HCT116 (cell line): ENCODE data around the gene DTNB. TPM values are rescaled to one million over a fixed set of nuclear protein-coding genes. Genes with fewer than 3 reads are reported as not detected.

Experiments used
- ATAC-seq: fragments of 200-7000 bp; cut with Tn5 transposase; 2 replicates; pipeline ENCODE4 v1.9.1; 2020; ENCODE audit warnings: mild to moderate bottlenecking, moderate library complexity
- BruUV-seq: library from RNA; stranded (reverse); fragments of 400-500 nt; replicated peaks from 2 replicates; lab custom pipeline; 2021; lab: Mats Ljungman, UMichigan
- CTCF ChIA-PET: fragments of 300-600 bp; sonication (Branson Sonifier 250); formaldehyde crosslinking; loops from one replicate; lab custom pipeline; 2021; ENCODE audit warnings: antibody characterized with exemption; lab: Charles Lee
- POLR2A ChIA-PET: fragments of 300-600, 350-600 bp; sonication (Branson Sonifier 250); formaldehyde crosslinking; loops from one replicate; lab custom pipeline; 2021; ENCODE audit warnings: antibody characterized with exemption; lab: Charles Lee
- RAD21 ChIA-PET, 2 experiments: fragments of 300-600 bp; sonication (Branson Sonifier 250); formaldehyde crosslinking; loops; one replicate each; lab custom pipeline; 2023; ENCODE audit warnings: low total read pairs in 2 of 2; ENCODE audit not compliant: uncharacterized antibody in 2 of 2, unreplicated experiment in 2 of 2, low non-redundant PET in 1 of 2; lab: Charles Lee
- DNase-seq: peaks from one replicate; pipeline ENCODE4 v3.0.0-alpha.2; 2010; ENCODE audit warnings: low read depth, low spot score
- H2AFZ ChIP-seq: fragments of 200-600 bp; shearing (Covaris generic), sonication (generic); 2 replicates; pipeline ENCODE4 v1.6.1; 2017; ENCODE audit warnings: low read depth, mixed run types, mixed read lengths, antibody characterized with exemption, low read length; ENCODE audit not compliant: poor library complexity, severe bottlenecking
- H3K27ac ChIP-seq: 2 replicates; pipeline ENCODE4 v1.5.1; 2012; ENCODE audit warnings: low read depth, low read length
- H3K27me3 ChIP-seq: fragments of 200-600 bp; sonication (generic); 2 replicates; pipeline ENCODE4 v1.6.1; 2016; ENCODE audit warnings: mixed run types, low read length, mixed read lengths; ENCODE audit not compliant: insufficient read depth
- H3K36me3 ChIP-seq, 2 experiments: fragments of 200-500 bp in 1 of 2; fragments of 200-600 bp in 1 of 2; sonication (Bioruptor generic) in 1 of 2; sonication (generic) in 1 of 2; 2 replicates each; pipeline versions ENCODE4 v1.5.1 to v1.6.1; 2014 to 2016; ENCODE audit warnings: low read length in 2 of 2, inconsistent platforms in 1 of 2, mixed read lengths in 1 of 2, mixed run types in 1 of 2; ENCODE audit not compliant: insufficient read depth in 2 of 2, control insufficient read depth in 1 of 2
- H3K4me1 ChIP-seq, 2 experiments: fragments of 200-600 bp in 1 of 2; sonication (generic) in 1 of 2; 2 replicates each; pipeline versions ENCODE4 v1.5.1 to v1.6.1; 2012 to 2017; ENCODE audit warnings: low read length in 2 of 2, inconsistent platforms in 1 of 2, mild to moderate bottlenecking in 1 of 2, mixed read lengths in 1 of 2, mixed run types in 1 of 2, moderate library complexity in 1 of 2; ENCODE audit not compliant: insufficient read depth in 2 of 2, control insufficient read depth in 1 of 2
- H3K4me2 ChIP-seq: fragments of 200-600 bp; sonication (generic); 2 replicates; pipeline ENCODE4 v1.6.1; 2017; ENCODE audit warnings: mixed run types, low read length, mixed read lengths
- H3K4me3 ChIP-seq, 2 experiments: fragments of 200-600 bp in 1 of 2; sonication (generic) in 1 of 2; replicated peaks in 1 of 2; 2 replicates each; pipeline ENCODE4 v1.5.1; 2011 to 2016; ENCODE audit warnings: low read length in 2 of 2, control low read depth in 1 of 2, low read depth in 1 of 2, mild to moderate bottlenecking in 1 of 2, mixed read lengths in 1 of 2, mixed run types in 1 of 2
- H3K79me2 ChIP-seq: fragments of 200-600 bp; sonication (generic); 2 replicates; pipeline ENCODE4 v1.6.1; 2017; ENCODE audit warnings: mild to moderate bottlenecking, mixed run types, low read length, moderate library complexity, mixed read lengths; ENCODE audit not compliant: insufficient read depth
- H3K9ac ChIP-seq: fragments of 200-600 bp; sonication (generic); 2 replicates; pipeline ENCODE4 v1.6.1; 2016; ENCODE audit warnings: low read length, mixed read lengths
- H3K9me2 ChIP-seq: fragments of 200-600 bp; sonication (generic), shearing (Covaris generic); 2 replicates; pipeline ENCODE4 v1.6.1; 2017; ENCODE audit warnings: mixed run types, mild to moderate bottlenecking, moderate library complexity; ENCODE audit not compliant: insufficient read depth
- H3K9me3 ChIP-seq, 2 experiments: fragments of 200-500 bp in 1 of 2; fragments of 200-600 bp in 1 of 2; sonication (Bioruptor generic) in 1 of 2; sonication (generic) in 1 of 2; 2 replicates each; pipeline ENCODE4 v1.6.1; 2014 to 2017; ENCODE audit warnings: low read length in 2 of 2, mixed read lengths in 2 of 2, inconsistent platforms in 1 of 2, low read depth in 1 of 2, mild to moderate bottlenecking in 1 of 2, mixed run types in 1 of 2, moderate library complexity in 1 of 2; ENCODE audit not compliant: control insufficient read depth in 1 of 2, insufficient read depth in 1 of 2
- H4K20me1 ChIP-seq: fragments of 200-600 bp; sonication (generic), shearing (Covaris generic); 2 replicates; pipeline ENCODE4 v1.6.1; 2017; ENCODE audit warnings: mixed run types, mild to moderate bottlenecking, moderate library complexity; ENCODE audit not compliant: insufficient read depth
- ATF3 ChIP-seq: IDR thresholded peaks from 2 replicates; pipeline ENCODE4 v1.6.1; 2012
- CBX3 ChIP-seq: IDR thresholded peaks from 2 replicates; pipeline ENCODE4 v1.6.1; 2012; ENCODE audit warnings: low read depth
- EGR1 ChIP-seq: IDR thresholded peaks from 2 replicates; pipeline ENCODE4 v1.6.1; 2012; ENCODE audit warnings: low read depth
- ELF1 ChIP-seq: IDR thresholded peaks from 2 replicates; pipeline ENCODE4 v1.6.1; 2012; ENCODE audit warnings: low read depth, borderline replicate concordance
- EZH2 ChIP-seq: fragments of 200-600 bp; sonication (generic); IDR thresholded peaks from 2 replicates; pipeline ENCODE4 v1.6.1; 2017; ENCODE audit warnings: antibody characterized with exemption, mixed run types
- FOSL1 ChIP-seq: IDR thresholded peaks from 2 replicates; pipeline ENCODE4 v1.6.1; 2012; ENCODE audit warnings: low read depth
- POLR2A ChIP-seq: IDR thresholded peaks from 2 replicates; pipeline ENCODE4 v1.7.0; 2011; ENCODE audit warnings: borderline replicate concordance; ENCODE audit not compliant: insufficient read depth, insufficient read length; ENCODE audit errors: extremely low read depth
- POLR2AphosphoS5 ChIP-seq: IDR thresholded peaks from 2 replicates; pipeline ENCODE4 v1.6.1; 2011; ENCODE audit warnings: mild to moderate bottlenecking, low read depth, low read length, moderate library complexity
- SIN3A ChIP-seq: IDR thresholded peaks from 2 replicates; pipeline ENCODE4 v1.6.1; 2012; ENCODE audit warnings: low read depth
- SP1 ChIP-seq: IDR thresholded peaks from 2 replicates; pipeline ENCODE4 v1.6.1; 2012; ENCODE audit warnings: low read depth
- SRF ChIP-seq: IDR thresholded peaks from 2 replicates; pipeline ENCODE4 v1.6.1; 2012; ENCODE audit warnings: low read depth
- YY1 ChIP-seq: IDR thresholded peaks from 2 replicates; pipeline ENCODE4 v1.6.1; 2011; ENCODE audit warnings: low read length, low read depth, moderate library complexity, mild to moderate bottlenecking; ENCODE audit not compliant: insufficient replicate concordance; ENCODE audit errors: extremely low read depth
- ZBTB33 ChIP-seq: IDR thresholded peaks from 2 replicates; pipeline ENCODE4 v1.6.1; 2011; ENCODE audit warnings: mild to moderate bottlenecking, low read length, moderate library complexity; ENCODE audit not compliant: insufficient replicate concordance; ENCODE audit errors: extremely low read depth
- ZFX ChIP-seq: fragments of 450-650 bp; IDR thresholded peaks from 2 replicates; pipeline ENCODE4 v1.6.1; 2017
- intact Hi-C: fragments of 100-400 bp; cut with micrococcal nuclease; formaldehyde crosslinking; loops from 2 replicates; pipeline ENCODE4 v1.10.0; 2022
- total RNA-seq: library from RNA; stranded (reverse); gene quantifications from one replicate; pipeline ENCODE4 v1.2.1, GENCODE V29; 2021; ENCODE audit not compliant: unreplicated experiment
- TF ChIP-seq, protein P1 (sequence below), 3 experiments: fragments of 200-600 bp in 1 of 3; sonication (generic) in 1 of 3; IDR thresholded peaks in 2 of 3; conservative IDR thresholded peaks in 1 of 3; 2 replicates each; pipeline ENCODE4 v1.5.1; 2012 to 2017; ENCODE audit warnings: low read depth in 2 of 3, low read length in 2 of 3, antibody characterized with exemption in 1 of 3, borderline replicate concordance in 1 of 3, control low read depth in 1 of 3, mild to moderate bottlenecking in 1 of 3, mixed read lengths in 1 of 3, mixed run types in 1 of 3, moderate library complexity in 1 of 3; ENCODE audit not compliant: insufficient read depth in 1 of 3
- TF ChIP-seq, protein P2 (sequence below): IDR thresholded peaks from 2 replicates; pipeline ENCODE4 v1.6.1; 2012
- TF ChIP-seq, protein P3 (sequence below): IDR thresholded peaks from 2 replicates; pipeline ENCODE4 v1.6.1; 2012; ENCODE audit warnings: low read depth

Gene DTNB
- total RNA-seq, 1 experiment from 2014 or later: 30.2 TPM

DNA sequence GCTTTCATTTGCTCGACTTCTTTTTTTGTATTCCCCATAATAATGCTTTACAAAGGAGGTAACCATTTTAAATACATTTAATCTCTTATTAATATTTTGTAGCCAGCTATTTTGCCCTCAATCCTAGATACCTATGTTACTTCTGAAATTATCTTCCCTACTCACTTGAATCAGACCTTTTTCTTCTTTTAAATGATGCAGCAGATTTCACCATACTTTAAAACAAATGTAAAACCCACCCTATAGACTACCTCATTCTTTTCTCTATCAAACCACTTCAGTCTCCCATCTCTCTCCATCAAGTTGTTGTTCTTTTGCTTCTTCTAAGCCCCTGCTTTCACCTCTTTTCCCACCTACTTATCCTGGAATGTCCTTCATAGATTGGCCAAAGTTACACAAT, 180.2 kb downstream of the DTNB start:
- Histone ChIP-seq H3K4me1 (no peaks in the 10 kb centered on the region), H4K20me1 (no peaks in the 10 kb centered on the region), H3K27ac (no peak overlapping the region), H3K9ac (no peak overlapping the region), H3K79me2 (no peaks in the 10 kb centered on the region), H3K9me3 (no peaks in the 10 kb centered on the region), H3K27me3 (no peaks in the 10 kb centered on the region), H3K4me2 (no peak overlapping the region), H2AFZ (no peak overlapping the region), H3K9me2 (no peaks in the 10 kb centered on the region), H3K4me3 (no peak overlapping the region), H3K36me3 (no peaks in the 10 kb centered on the region)
- TF ChIP-seq, protein P1, sequence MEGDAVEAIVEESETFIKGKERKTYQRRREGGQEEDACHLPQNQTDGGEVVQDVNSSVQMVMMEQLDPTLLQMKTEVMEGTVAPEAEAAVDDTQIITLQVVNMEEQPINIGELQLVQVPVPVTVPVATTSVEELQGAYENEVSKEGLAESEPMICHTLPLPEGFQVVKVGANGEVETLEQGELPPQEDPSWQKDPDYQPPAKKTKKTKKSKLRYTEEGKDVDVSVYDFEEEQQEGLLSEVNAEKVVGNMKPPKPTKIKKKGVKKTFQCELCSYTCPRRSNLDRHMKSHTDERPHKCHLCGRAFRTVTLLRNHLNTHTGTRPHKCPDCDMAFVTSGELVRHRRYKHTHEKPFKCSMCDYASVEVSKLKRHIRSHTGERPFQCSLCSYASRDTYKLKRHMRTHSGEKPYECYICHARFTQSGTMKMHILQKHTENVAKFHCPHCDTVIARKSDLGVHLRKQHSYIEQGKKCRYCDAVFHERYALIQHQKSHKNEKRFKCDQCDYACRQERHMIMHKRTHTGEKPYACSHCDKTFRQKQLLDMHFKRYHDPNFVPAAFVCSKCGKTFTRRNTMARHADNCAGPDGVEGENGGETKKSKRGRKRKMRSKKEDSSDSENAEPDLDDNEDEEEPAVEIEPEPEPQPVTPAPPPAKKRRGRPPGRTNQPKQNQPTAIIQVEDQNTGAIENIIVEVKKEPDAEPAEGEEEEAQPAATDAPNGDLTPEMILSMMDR (IDR thresholded peaks at IDR 0.05 in 2 of 3, conservative IDR thresholded peaks at IDR 0.05 in 1 of 3; ENCODE audit: borderline replicate concordance in 1 of 3, insufficient read depth in 1 of 3, low read depth in 2 of 3, low read length in 2 of 3): no peak
- TF ChIP-seq EGR1 (no peak), SP1 (no peak), SIN3A (no peak), YY1 (no peak), POLR2AphosphoS5 (no peak), SRF (no peak), POLR2A (no peak), FOSL1 (no peak), EZH2 (no peak), ZFX (no peak), ZBTB33 (no peak), CBX3 (no peak), ELF1 (no peak), ATF3 (no peak)
- TF ChIP-seq, protein P2, sequence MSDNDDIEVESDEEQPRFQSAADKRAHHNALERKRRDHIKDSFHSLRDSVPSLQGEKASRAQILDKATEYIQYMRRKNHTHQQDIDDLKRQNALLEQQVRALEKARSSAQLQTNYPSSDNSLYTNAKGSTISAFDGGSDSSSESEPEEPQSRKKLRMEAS: no peak
- TF ChIP-seq, protein P3, sequence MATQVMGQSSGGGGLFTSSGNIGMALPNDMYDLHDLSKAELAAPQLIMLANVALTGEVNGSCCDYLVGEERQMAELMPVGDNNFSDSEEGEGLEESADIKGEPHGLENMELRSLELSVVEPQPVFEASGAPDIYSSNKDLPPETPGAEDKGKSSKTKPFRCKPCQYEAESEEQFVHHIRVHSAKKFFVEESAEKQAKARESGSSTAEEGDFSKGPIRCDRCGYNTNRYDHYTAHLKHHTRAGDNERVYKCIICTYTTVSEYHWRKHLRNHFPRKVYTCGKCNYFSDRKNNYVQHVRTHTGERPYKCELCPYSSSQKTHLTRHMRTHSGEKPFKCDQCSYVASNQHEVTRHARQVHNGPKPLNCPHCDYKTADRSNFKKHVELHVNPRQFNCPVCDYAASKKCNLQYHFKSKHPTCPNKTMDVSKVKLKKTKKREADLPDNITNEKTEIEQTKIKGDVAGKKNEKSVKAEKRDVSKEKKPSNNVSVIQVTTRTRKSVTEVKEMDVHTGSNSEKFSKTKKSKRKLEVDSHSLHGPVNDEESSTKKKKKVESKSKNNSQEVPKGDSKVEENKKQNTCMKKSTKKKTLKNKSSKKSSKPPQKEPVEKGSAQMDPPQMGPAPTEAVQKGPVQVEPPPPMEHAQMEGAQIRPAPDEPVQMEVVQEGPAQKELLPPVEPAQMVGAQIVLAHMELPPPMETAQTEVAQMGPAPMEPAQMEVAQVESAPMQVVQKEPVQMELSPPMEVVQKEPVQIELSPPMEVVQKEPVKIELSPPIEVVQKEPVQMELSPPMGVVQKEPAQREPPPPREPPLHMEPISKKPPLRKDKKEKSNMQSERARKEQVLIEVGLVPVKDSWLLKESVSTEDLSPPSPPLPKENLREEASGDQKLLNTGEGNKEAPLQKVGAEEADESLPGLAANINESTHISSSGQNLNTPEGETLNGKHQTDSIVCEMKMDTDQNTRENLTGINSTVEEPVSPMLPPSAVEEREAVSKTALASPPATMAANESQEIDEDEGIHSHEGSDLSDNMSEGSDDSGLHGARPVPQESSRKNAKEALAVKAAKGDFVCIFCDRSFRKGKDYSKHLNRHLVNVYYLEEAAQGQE: no peak
- ChIA-PET RAD21 (no interaction called here), POLR2A (no interaction called here), CTCF (interaction anchor here (1.4 kb wide), 1 partner anchor 131 kb away, joined by 4 read pairs; no protein-coding TSS in a partner anchor)
- ATAC-seq: no peak
- intact Hi-C loops: no loop called here
- BruUV-seq: no TSS peak
- DNase-seq: no peak
